Measurements from ENCODE around the gene SET.
"Not testable (repeated sequence)": the region's sequence is repeated elsewhere in the genome, so short reads cannot be mapped to it uniquely, and the experiment has no call there.

SET gene

DNA sequence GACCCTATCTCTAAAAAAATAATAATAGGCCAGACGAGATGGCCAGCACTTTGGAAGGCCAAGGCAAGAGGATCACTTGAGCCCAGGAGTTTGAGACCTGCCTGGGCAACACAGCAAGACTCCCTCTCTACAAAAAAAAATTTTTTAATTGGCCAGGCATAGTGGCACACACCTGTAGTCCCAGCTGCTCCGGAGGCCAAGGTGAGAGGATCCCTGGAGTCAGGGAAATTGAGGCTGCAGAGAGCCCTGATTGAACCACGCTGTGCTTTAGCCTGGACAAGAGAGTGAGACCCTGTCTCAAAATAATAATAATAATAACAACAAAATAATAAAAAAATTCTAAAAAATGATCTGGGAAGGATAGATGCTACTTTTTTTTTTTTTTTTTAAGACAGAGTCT lies 31.2 kb upstream of the SET start:
- no peak for DNase-seq (ENCODE audit: extremely low read depth, insufficient read length)
- Histone ChIP-seq H3K4me3 (replicated peaks; ENCODE audit: low read depth, low read length) (no peak overlapping the region), H3K36me3 (ENCODE audit: control insufficient read depth, insufficient read depth, low read length) (no peaks in the 10 kb centered on the region), H3K27me3 (replicated peaks; ENCODE audit: control insufficient read depth, insufficient read depth, low read length) (no peaks in the 10 kb centered on the region)
- TF ChIP-seq, protein P1, sequence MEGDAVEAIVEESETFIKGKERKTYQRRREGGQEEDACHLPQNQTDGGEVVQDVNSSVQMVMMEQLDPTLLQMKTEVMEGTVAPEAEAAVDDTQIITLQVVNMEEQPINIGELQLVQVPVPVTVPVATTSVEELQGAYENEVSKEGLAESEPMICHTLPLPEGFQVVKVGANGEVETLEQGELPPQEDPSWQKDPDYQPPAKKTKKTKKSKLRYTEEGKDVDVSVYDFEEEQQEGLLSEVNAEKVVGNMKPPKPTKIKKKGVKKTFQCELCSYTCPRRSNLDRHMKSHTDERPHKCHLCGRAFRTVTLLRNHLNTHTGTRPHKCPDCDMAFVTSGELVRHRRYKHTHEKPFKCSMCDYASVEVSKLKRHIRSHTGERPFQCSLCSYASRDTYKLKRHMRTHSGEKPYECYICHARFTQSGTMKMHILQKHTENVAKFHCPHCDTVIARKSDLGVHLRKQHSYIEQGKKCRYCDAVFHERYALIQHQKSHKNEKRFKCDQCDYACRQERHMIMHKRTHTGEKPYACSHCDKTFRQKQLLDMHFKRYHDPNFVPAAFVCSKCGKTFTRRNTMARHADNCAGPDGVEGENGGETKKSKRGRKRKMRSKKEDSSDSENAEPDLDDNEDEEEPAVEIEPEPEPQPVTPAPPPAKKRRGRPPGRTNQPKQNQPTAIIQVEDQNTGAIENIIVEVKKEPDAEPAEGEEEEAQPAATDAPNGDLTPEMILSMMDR (IDR thresholded peaks at IDR 0.05; ENCODE audit: insufficient read depth, low read length, poor library complexity, severe bottlenecking) = no peak

DNA sequence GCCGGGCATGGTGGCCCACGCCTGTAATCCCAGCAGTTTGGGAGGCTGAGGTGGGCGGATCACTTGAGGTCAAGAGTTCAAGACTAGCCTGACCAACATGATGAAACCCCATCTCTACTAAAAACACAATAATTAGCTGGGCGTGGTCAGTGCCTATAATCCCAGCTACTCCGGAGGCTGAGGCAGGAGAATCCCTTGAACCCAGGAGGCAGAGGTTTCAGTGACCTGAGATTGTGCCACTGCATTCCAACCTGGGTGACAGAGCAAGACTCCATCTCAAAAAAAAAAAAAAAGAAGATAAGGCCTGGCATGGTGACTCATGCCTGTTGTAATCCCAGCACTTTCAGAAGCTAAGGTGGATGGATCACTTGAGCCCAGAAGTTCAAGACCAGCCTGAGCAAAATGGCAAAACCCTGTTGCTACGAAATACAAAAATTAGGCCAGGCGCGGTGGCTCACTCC lies 22.5 kb upstream of the SET start:
- H3K27me3 ChIP-seq (replicated peaks; ENCODE audit: control insufficient read depth, insufficient read depth, low read length); DNase-seq (ENCODE audit: extremely low read depth, insufficient read length); H3K36me3 ChIP-seq (ENCODE audit: control insufficient read depth, insufficient read depth, low read length); H3K4me3 ChIP-seq (replicated peaks; ENCODE audit: low read depth, low read length): not testable (repeated sequence)

DNA sequence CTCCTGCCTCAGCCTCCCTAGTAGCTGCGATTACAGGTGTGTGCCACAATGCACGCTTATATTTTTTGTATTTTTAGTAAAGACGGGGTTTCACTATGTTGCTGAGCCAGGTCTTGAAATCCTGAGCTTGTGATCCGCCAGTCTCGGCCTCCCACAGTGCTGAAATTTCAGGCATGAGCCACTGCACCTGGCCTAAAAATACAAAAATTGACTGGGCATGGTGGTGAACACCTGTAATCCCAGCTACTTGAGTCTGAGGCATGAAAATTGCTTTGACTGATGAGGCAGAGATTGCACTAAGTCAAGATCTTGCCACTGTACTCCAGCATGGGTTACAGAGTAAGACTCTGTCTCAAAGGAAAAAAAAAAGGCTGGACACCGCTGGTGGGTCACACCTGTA lies 19.2 kb upstream of the SET start:
- no peaks in the 10 kb centered on the region; the same call in 1 of the 2 replicates for H3K36me3 ChIP-seq (ENCODE audit: control insufficient read depth, insufficient read depth, low read length)
- no peak for DNase-seq (ENCODE audit: extremely low read depth, insufficient read length)
- H3K4me3 ChIP-seq (replicated peaks; ENCODE audit: low read depth, low read length) = no peak overlapping the region
- TF ChIP-seq, protein P1 (IDR thresholded peaks at IDR 0.05; ENCODE audit: insufficient read depth, low read length, poor library complexity, severe bottlenecking) = no peak
- H3K27me3 ChIP-seq (replicated peaks; ENCODE audit: control insufficient read depth, insufficient read depth, low read length) = no peaks in the 10 kb centered on the region

DNA sequence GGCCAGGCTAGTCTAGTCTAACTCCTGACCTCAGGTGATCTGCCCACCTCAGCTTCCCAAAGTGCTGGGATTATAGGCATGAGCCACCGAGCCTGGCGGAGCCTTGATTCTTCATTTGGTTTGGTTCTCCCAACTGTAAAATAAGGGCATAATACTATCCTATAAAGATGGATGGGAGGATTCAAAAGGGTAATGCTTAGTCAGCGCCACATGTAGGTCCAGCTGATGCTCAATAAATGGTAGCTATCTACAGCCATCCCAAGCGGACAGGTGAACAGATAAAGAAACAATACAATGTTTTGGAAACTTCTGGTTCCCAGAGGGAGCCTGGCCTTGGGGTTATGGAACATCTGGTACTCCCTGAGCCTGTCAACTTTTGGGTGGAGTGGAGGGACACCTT lies 13.6 kb upstream of the SET start:
- TF ChIP-seq, protein P1 (IDR thresholded peaks at IDR 0.05; ENCODE audit: insufficient read depth, low read length, poor library complexity, severe bottlenecking) = no peak
- Histone ChIP-seq H3K27me3 (replicated peaks; ENCODE audit: control insufficient read depth, insufficient read depth, low read length) (no peaks in the 10 kb centered on the region), H3K4me3 (replicated peaks; ENCODE audit: low read depth, low read length) (no peak overlapping the region), H3K36me3 (ENCODE audit: control insufficient read depth, insufficient read depth, low read length) (peaks cover 2% of the 10 kb centered on the region)
- no peak for DNase-seq (ENCODE audit: extremely low read depth, insufficient read length)

DNA sequence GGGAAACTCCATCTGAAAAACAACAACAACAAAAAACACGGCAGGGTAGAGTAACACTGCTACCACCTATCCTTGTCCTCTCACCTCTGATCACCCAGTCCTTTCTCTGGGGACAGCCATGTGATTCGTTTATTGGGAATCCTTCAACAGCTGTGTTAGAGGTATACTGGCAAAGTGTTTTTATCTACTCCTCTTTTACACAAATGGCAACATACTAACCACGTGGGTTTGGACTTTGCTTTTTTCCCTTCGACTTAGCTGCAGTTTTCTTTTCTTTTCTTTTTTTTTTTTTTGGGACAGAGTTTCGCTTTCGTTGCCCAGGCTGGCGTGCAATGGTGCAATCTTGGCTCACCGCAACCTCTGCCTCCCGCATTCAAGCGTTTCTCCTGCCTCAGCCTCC lies 11.2 kb upstream of the SET start:
- Histone ChIP-seq H3K36me3 (ENCODE audit: control insufficient read depth, insufficient read depth, low read length) (peaks cover 2% of the 10 kb centered on the region), H3K27me3 (replicated peaks; ENCODE audit: control insufficient read depth, insufficient read depth, low read length) (no peaks in the 10 kb centered on the region), H3K4me3 (replicated peaks; ENCODE audit: low read depth, low read length) (no peak overlapping the region)
- TF ChIP-seq, protein P1 (IDR thresholded peaks at IDR 0.05; ENCODE audit: insufficient read depth, low read length, poor library complexity, severe bottlenecking) = no peak
- no peak for DNase-seq (ENCODE audit: extremely low read depth, insufficient read length)

DNA sequence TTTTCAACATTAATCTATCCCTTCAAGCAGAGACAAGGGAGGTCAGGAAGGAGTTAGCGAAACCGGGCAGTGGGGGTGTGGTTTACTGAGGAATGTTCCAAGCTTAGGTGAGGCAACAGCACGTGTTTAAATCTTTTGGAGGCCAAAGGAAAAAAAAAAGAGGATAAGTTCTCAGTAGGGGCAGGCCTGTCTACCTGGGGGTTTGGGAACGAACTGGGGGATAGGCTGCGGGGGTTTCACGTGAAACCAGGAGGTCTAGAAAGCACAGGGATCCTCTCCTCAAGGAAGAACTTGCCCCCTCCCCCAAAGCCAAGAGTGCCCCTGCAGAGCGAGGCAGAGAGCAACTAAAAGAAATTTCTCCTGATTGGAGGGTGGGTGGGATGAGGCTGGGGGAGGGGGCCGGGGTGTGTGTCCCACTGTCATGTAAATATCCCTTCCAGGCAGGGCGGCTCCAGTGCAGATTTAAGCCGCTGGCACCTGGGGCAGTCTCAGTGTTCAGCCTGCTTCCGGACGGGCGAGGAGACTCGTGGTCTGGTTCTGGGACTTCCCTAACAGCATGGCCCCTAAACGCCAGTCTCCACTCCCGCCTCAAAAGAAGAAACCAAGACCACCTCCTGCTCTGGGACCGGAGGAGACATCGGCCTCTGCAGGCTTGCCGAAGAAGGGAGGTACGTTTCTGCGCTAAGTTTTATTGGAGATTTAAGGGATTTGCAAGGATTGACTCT lies 5.5 kb upstream of the SET start:
- DNase-seq (ENCODE audit: extremely low read depth, insufficient read length) = peak; percentile 73
- Histone ChIP-seq H3K36me3 (ENCODE audit: control insufficient read depth, insufficient read depth, low read length) (no peaks in the 10 kb centered on the region; the same call in 1 of the 2 replicates), H3K27me3 (replicated peaks; ENCODE audit: control insufficient read depth, insufficient read depth, low read length) (no peaks in the 10 kb centered on the region), H3K4me3 (replicated peaks; ENCODE audit: low read depth, low read length) (peak overlapping the region; percentile 81)
- TF ChIP-seq, protein P1 (IDR thresholded peaks at IDR 0.05; ENCODE audit: insufficient read depth, low read length, poor library complexity, severe bottlenecking) = no peak
